Middle frontal gyrus (tissue), 1 donor: ENCODE results near the gene PRR27.
"Not testable (repeated sequence)": the region's sequence is repeated elsewhere in the genome, so short reads cannot be mapped to it uniquely, and the experiment has no call there.

Source experiments
- DNase-seq: peaks from one replicate; pipeline ENCODE4 v3.0.0-alpha.2; 2015; ENCODE audit warnings: low spot score; ENCODE audit errors: extremely low spot score

Gene PRR27

DNA sequence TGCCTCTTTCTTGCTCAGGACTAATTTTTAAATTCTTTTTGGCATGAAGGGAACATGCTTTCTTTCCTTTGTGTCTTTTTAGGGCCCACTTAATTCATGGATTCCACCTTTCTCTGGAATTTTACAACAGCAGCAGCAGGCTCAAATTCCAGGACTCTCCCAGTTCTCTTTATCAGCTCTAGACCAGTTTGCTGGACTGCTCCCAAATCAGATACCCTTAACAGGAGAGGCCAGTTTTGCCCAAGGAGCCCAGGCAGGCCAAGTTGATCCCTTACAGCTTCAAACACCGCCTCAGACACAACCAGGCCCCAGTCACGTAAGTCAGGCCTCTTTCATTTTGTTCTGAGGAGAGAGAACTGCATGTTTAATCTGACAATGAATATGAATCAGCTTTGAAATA lies 43.8 kb downstream of the PRR27 start:
- no peak for DNase-seq

DNA sequence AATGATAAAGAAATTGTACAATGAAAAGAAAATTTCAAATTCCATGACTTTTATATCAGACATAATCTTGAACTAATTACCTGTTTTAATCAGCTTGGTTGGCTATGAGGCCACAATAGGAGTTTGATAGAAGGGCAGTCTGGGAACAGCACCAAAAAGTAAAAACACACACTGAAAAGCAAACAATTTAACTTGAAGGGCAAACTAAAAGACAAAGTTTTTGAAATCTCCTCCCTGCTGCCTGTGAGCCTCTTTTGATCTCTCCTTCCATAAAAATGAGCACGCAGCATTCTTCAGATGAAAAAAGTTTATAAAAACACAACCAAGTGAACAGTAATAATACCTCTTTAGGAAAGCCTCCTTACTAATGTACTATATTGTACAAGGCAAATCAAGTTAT lies 49.6 kb downstream of the PRR27 start:
- DNase-seq, result no peak

DNA sequence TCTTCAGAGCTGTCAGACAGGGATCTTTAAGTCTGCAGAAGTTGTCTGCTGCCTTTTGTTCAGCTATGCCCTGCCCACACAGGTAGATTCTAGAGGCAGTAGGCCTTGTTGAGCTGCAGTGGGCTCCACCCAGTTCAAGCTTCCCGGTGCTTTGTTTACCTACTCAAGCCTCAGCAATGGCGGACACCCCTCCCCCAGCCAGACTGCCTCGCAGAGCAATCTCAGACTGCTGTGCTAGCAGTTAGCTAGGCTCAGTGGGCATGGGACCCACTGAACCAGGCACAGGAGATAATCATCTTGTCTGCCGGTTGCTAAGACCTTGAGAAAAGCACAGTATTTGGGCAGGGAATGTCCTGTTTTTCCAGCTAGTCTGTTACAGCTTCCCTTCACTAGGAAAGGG lies 58.7 kb downstream of the PRR27 start:
- not testable (repeated sequence) for DNase-seq
